ENCODE results near the gene SMARCAL1.

Gene SMARCAL1

GRCh38 chr2:216527600-216527999 lies 115.3 kb downstream of the SMARCAL1 start:
- no peaks in the 10 kb centered on the region for H3K9me3 ChIP-seq (ENCODE audit: control insufficient read depth, low read depth, low read length)
- no peak overlapping the region for H3K9ac ChIP-seq (ENCODE audit: low read length)
- no peaks in the 10 kb centered on the region for H3K4me1 ChIP-seq (ENCODE audit: control insufficient read depth, low read depth, low read length)
- no peaks in the 10 kb centered on the region for H3K36me3 ChIP-seq (ENCODE audit: control insufficient read depth, low read depth, low read length)
- H3K27ac ChIP-seq (ENCODE audit: low read length), result no peak overlapping the region
- no peak overlapping the region for H3K4me3 ChIP-seq (ENCODE audit: low read length)
- no peaks in the 10 kb centered on the region for H3K27me3 ChIP-seq (ENCODE audit: control insufficient read depth, insufficient read depth, low read length)

GRCh38 chr2:216532562-216532961 lies 120.3 kb downstream of the SMARCAL1 start:
- no peaks in the 10 kb centered on the region for H3K4me1 ChIP-seq (ENCODE audit: control insufficient read depth, low read depth, low read length)
- no peaks in the 10 kb centered on the region for H3K27me3 ChIP-seq (ENCODE audit: control insufficient read depth, insufficient read depth, low read length)
- no peaks in the 10 kb centered on the region for H3K36me3 ChIP-seq (ENCODE audit: control insufficient read depth, low read depth, low read length)

More at GRCh38 chr2:216532562-216532961, 120.3 kb downstream of the SMARCAL1 start:
- no peak overlapping the region for H3K27ac ChIP-seq (ENCODE audit: low read length)
- H3K9me3 ChIP-seq (ENCODE audit: control insufficient read depth, low read depth, low read length), result no peaks in the 10 kb centered on the region
- H3K4me3 ChIP-seq (ENCODE audit: low read length), result no peak overlapping the region
- no peak overlapping the region for H3K9ac ChIP-seq (ENCODE audit: low read length)
